ENCODE measurements around the gene BHLHE23. TPM values are rescaled to one million over a fixed set of nuclear protein-coding genes. Genes with fewer than 3 reads are reported as not detected.

Gene BHLHE23
- total RNA-seq, 1 donor from 2014 or later: not detected

GRCh38 chr20:63048516-63049190, 41.9 kb upstream of the BHLHE23 start:
- no peak overlapping the region for H3K4me3 Mint-ChIP-seq (ENCODE audit: low read depth)
- no peak for DNase-seq (ENCODE audit: low spot score)
- intact Hi-C loops (cut with micrococcal nuclease): no loop called here
- H3K36me3 Mint-ChIP-seq (ENCODE audit: low read depth): no peaks in the 10 kb centered on the region
- H3K27me3 Mint-ChIP-seq (ENCODE audit: low read depth): peaks cover 1% of the 10 kb centered on the region
- H3K27ac Mint-ChIP-seq: no peak overlapping the region
- H3K9me3 Mint-ChIP-seq: no peaks in the 10 kb centered on the region
- H3K4me1 Mint-ChIP-seq (ENCODE audit: low read depth): no peaks in the 10 kb centered on the region

GRCh38 chr20:63047946-63048345, 41.2 kb upstream of the BHLHE23 start:
- H3K4me1 Mint-ChIP-seq (ENCODE audit: low read depth): no peaks in the 10 kb centered on the region
- H3K9me3 Mint-ChIP-seq: no peaks in the 10 kb centered on the region
- intact Hi-C loops (cut with micrococcal nuclease): no loop called here
- H3K27ac Mint-ChIP-seq: no peak overlapping the region
- no peak overlapping the region for H3K4me3 Mint-ChIP-seq (ENCODE audit: low read depth)
- no peaks in the 10 kb centered on the region for H3K27me3 Mint-ChIP-seq (ENCODE audit: low read depth)
- DNase-seq (ENCODE audit: low spot score): no peak
- no peaks in the 10 kb centered on the region for H3K36me3 Mint-ChIP-seq (ENCODE audit: low read depth)

GRCh38 chr20:63047267-63047666, 40.5 kb upstream of the BHLHE23 start:
- Mint-ChIP-seq H3K36me3 (ENCODE audit: low read depth) (no peaks in the 10 kb centered on the region), H3K4me3 (ENCODE audit: low read depth) (no peak overlapping the region), H3K27me3 (ENCODE audit: low read depth) (peaks cover 2% of the 10 kb centered on the region), H3K4me1 (ENCODE audit: low read depth) (no peaks in the 10 kb centered on the region), H3K9me3 (no peaks in the 10 kb centered on the region), H3K27ac (no peak overlapping the region)
- no peak for DNase-seq (ENCODE audit: low spot score)
- intact Hi-C loops (cut with micrococcal nuclease): no loop called here

- H3K27me3 Mint-ChIP-seq (ENCODE audit: low read depth): peaks cover 2% of the 10 kb centered on the region
Measured at GRCh38 chr20:63046841-63047240, 40.1 kb upstream of the BHLHE23 start.

GRCh38 chr20:63045991-63046390, 39.2 kb upstream of the BHLHE23 start:
- DNase-seq (ENCODE audit: low spot score): no peak
- Mint-ChIP-seq H3K4me1 (ENCODE audit: low read depth) (no peaks in the 10 kb centered on the region), H3K27ac (no peak overlapping the region), H3K9me3 (no peaks in the 10 kb centered on the region), H3K27me3 (ENCODE audit: low read depth) (peaks cover 3% of the 10 kb centered on the region), H3K4me3 (ENCODE audit: low read depth) (no peak overlapping the region), H3K36me3 (ENCODE audit: low read depth) (no peaks in the 10 kb centered on the region)
- intact Hi-C loops (cut with micrococcal nuclease): no loop called here

More at GRCh38 chr20:63046841-63047240, 40.1 kb upstream of the BHLHE23 start:
- no peaks in the 10 kb centered on the region for H3K4me1 Mint-ChIP-seq (ENCODE audit: low read depth)
- H3K4me3 Mint-ChIP-seq (ENCODE audit: low read depth): no peak overlapping the region
- H3K27ac Mint-ChIP-seq: no peak overlapping the region
- intact Hi-C loops (cut with micrococcal nuclease): no loop called here
- no peak for DNase-seq (ENCODE audit: low spot score)
- H3K36me3 Mint-ChIP-seq (ENCODE audit: low read depth): no peaks in the 10 kb centered on the region
- no peaks in the 10 kb centered on the region for H3K9me3 Mint-ChIP-seq

GRCh38 chr20:63045401-63045800, 38.6 kb upstream of the BHLHE23 start:
- Mint-ChIP-seq H3K36me3 (ENCODE audit: low read depth) (no peaks in the 10 kb centered on the region), H3K27ac (no peak overlapping the region), H3K9me3 (no peaks in the 10 kb centered on the region), H3K4me3 (ENCODE audit: low read depth) (no peak overlapping the region), H3K27me3 (ENCODE audit: low read depth) (peaks cover 7% of the 10 kb centered on the region), H3K4me1 (ENCODE audit: low read depth) (no peaks in the 10 kb centered on the region)
- DNase-seq (ENCODE audit: low spot score): no peak
- intact Hi-C loops (cut with micrococcal nuclease): no loop called here

- intact Hi-C loops (cut with micrococcal nuclease): no loop called here
- no peak for DNase-seq (ENCODE audit: low spot score)
- no peaks in the 10 kb centered on the region for H3K36me3 Mint-ChIP-seq (ENCODE audit: low read depth)
- H3K9me3 Mint-ChIP-seq: no peaks in the 10 kb centered on the region
- no peak overlapping the region for H3K4me3 Mint-ChIP-seq (ENCODE audit: low read depth)
- H3K27ac Mint-ChIP-seq: no peak overlapping the region
- H3K4me1 Mint-ChIP-seq (ENCODE audit: low read depth): no peaks in the 10 kb centered on the region
- peaks cover 9% of the 10 kb centered on the region for H3K27me3 Mint-ChIP-seq (ENCODE audit: low read depth)
Measured at GRCh38 chr20:63044605-63045004, 37.8 kb upstream of the BHLHE23 start.

GRCh38 chr20:63044204-63044600, 37.4 kb upstream of the BHLHE23 start:
- Mint-ChIP-seq H3K9me3 (no peaks in the 10 kb centered on the region), H3K27ac (no peak overlapping the region), H3K4me3 (ENCODE audit: low read depth) (no peak overlapping the region), H3K4me1 (ENCODE audit: low read depth) (no peaks in the 10 kb centered on the region), H3K36me3 (ENCODE audit: low read depth) (no peaks in the 10 kb centered on the region), H3K27me3 (ENCODE audit: low read depth) (peaks cover 11% of the 10 kb centered on the region)
- DNase-seq (ENCODE audit: low spot score): no peak
- intact Hi-C loops (cut with micrococcal nuclease): no loop called here

- Mint-ChIP-seq H3K27ac (no peak overlapping the region), H3K4me3 (ENCODE audit: low read depth) (no peak overlapping the region), H3K27me3 (ENCODE audit: low read depth) (peaks cover 11% of the 10 kb centered on the region), H3K9me3 (no peaks in the 10 kb centered on the region), H3K4me1 (ENCODE audit: low read depth) (no peaks in the 10 kb centered on the region), H3K36me3 (ENCODE audit: low read depth) (no peaks in the 10 kb centered on the region)
- no peak for DNase-seq (ENCODE audit: low spot score)
- intact Hi-C loops (cut with micrococcal nuclease): no loop called here
Measured at GRCh38 chr20:63043348-63044203, 36.8 kb upstream of the BHLHE23 start.

GRCh38 chr20:63042448-63043071, 35.8 kb upstream of the BHLHE23 start:
- peaks cover 11% of the 10 kb centered on the region for H3K27me3 Mint-ChIP-seq (ENCODE audit: low read depth)
- no peaks in the 10 kb centered on the region for H3K4me1 Mint-ChIP-seq (ENCODE audit: low read depth)
- H3K36me3 Mint-ChIP-seq (ENCODE audit: low read depth): no peaks in the 10 kb centered on the region
- H3K4me3 Mint-ChIP-seq (ENCODE audit: low read depth): no peak overlapping the region
- no peak for DNase-seq (ENCODE audit: low spot score)
- H3K27ac Mint-ChIP-seq: no peak overlapping the region
- intact Hi-C loops (cut with micrococcal nuclease): no loop called here
- no peaks in the 10 kb centered on the region for H3K9me3 Mint-ChIP-seq

GRCh38 chr20:63041776-63042175, 35.0 kb upstream of the BHLHE23 start:
- H3K4me3 Mint-ChIP-seq (ENCODE audit: low read depth): no peak overlapping the region
- no peaks in the 10 kb centered on the region for H3K36me3 Mint-ChIP-seq (ENCODE audit: low read depth)
- H3K9me3 Mint-ChIP-seq: no peaks in the 10 kb centered on the region
- no peaks in the 10 kb centered on the region for H3K4me1 Mint-ChIP-seq (ENCODE audit: low read depth)
- intact Hi-C loops (cut with micrococcal nuclease): no loop called here
- H3K27ac Mint-ChIP-seq: no peak overlapping the region
- peaks cover 11% of the 10 kb centered on the region for H3K27me3 Mint-ChIP-seq (ENCODE audit: low read depth)
- no peak for DNase-seq (ENCODE audit: low spot score)

GRCh38 chr20:63037669-63038268, 31.0 kb upstream of the BHLHE23 start:
- intact Hi-C loops (cut with micrococcal nuclease): no loop called here
- H3K4me3 Mint-ChIP-seq (ENCODE audit: low read depth): no peak overlapping the region
- H3K36me3 Mint-ChIP-seq (ENCODE audit: low read depth): no peaks in the 10 kb centered on the region
- H3K27ac Mint-ChIP-seq: no peak overlapping the region
- DNase-seq (ENCODE audit: low spot score): no peak
- peaks cover 16% of the 10 kb centered on the region for H3K27me3 Mint-ChIP-seq (ENCODE audit: low read depth)
- peaks cover 4% of the 10 kb centered on the region for H3K4me1 Mint-ChIP-seq (ENCODE audit: low read depth)
- no peaks in the 10 kb centered on the region for H3K9me3 Mint-ChIP-seq

GRCh38 chr20:63036291-63036690, 29.5 kb upstream of the BHLHE23 start:
- intact Hi-C loops (cut with micrococcal nuclease): no loop called here
- DNase-seq (ENCODE audit: low spot score): no peak
- H3K36me3 Mint-ChIP-seq (ENCODE audit: low read depth): no peaks in the 10 kb centered on the region

More at GRCh38 chr20:63036291-63036690, 29.5 kb upstream of the BHLHE23 start:
- Mint-ChIP-seq H3K4me1 (ENCODE audit: low read depth) (peaks cover 6% of the 10 kb centered on the region), H3K27me3 (ENCODE audit: low read depth) (peaks cover 19% of the 10 kb centered on the region), H3K27ac (no peak overlapping the region), H3K9me3 (no peaks in the 10 kb centered on the region), H3K4me3 (ENCODE audit: low read depth) (no peak overlapping the region)
